Ishikawa (cell line): ENCODE measurements around the gene GPBP1L1.

Source experiments
- CEBPB ChIP-seq: IDR thresholded peaks from 2 replicates; pipeline ENCODE4 v1.6.1; 2012
- CREB1 ChIP-seq: IDR thresholded peaks from 2 replicates; pipeline ENCODE4 v1.6.1; 2012; ENCODE audit warnings: low read depth
- EGR1 ChIP-seq: IDR thresholded peaks from 2 replicates; pipeline ENCODE4 v1.6.1; 2012
- EP300 ChIP-seq: IDR thresholded peaks from 2 replicates; pipeline ENCODE4 v1.6.1; 2012; ENCODE audit warnings: borderline replicate concordance
- FOXM1 ChIP-seq: IDR thresholded peaks from 2 replicates; pipeline ENCODE4 v1.6.1; 2012; ENCODE audit warnings: low read depth, borderline replicate concordance
- NFIC ChIP-seq: IDR thresholded peaks from 2 replicates; pipeline ENCODE4 v1.6.1; 2012
- RAD21 ChIP-seq: IDR thresholded peaks from 2 replicates; pipeline ENCODE4 v1.6.1; 2012; ENCODE audit warnings: low read depth
- TAF1 ChIP-seq: IDR thresholded peaks from 2 replicates; pipeline ENCODE4 v1.6.1; 2012; ENCODE audit warnings: low read depth, mild to moderate bottlenecking
- TCF12 ChIP-seq: IDR thresholded peaks from 2 replicates; pipeline ENCODE4 v1.6.1; 2012; ENCODE audit warnings: low read depth
- TEAD4 ChIP-seq: IDR thresholded peaks from 2 replicates; pipeline ENCODE4 v1.6.1; 2012
- YY1 ChIP-seq: IDR thresholded peaks from 2 replicates; pipeline ENCODE4 v1.6.1; 2012; ENCODE audit warnings: low read depth
- ZBTB7A ChIP-seq: IDR thresholded peaks from 2 replicates; pipeline ENCODE4 v1.6.1; 2012; ENCODE audit warnings: low read depth
- TF ChIP-seq, protein P1 (sequence below): IDR thresholded peaks from 2 replicates; pipeline ENCODE4 v1.6.1; 2012
- TF ChIP-seq, protein P2 (sequence below): IDR thresholded peaks from 2 replicates; pipeline ENCODE4 v1.6.1; 2012
- TF ChIP-seq, protein P3 (sequence below): IDR thresholded peaks from 2 replicates; pipeline ENCODE4 v1.6.1; 2012; ENCODE audit warnings: low read depth, mild to moderate bottlenecking

Gene GPBP1L1

DNA sequence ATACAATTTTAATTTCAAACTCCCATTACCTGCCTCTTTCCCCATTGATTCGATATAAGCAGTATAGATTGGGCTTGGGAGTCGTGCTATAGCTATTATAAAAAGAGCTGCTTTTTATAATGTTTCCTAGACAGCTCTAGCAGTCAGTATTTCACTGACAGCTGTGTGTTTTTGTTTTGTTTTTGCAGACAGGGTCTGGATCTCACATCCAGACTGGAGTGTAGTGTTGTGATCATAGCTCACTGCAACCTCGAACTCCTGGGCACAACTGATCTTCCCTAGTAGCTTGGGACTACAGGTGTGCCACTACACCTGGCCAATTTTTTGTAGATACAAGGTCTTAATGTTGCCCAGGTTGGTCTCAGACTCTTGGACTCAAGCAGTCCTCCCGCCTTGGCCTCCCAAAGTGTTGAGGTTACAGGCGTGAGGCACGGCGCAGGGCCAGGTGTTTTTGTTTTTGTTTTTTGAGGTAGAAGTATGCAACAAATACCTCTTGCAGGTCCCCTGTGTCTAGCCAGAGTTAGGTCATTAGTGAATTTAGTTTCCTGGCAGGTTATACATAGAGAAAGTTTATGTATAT, 100.7 kb downstream of the GPBP1L1 start:
- TF ChIP-seq CEBPB (no peak), NFIC (no peak), CREB1 (no peak), EGR1 (no peak), RAD21 (no peak), TAF1 (no peak), FOXM1 (no peak), YY1 (no peak), TCF12 (no peak), TEAD4 (no peak), EP300 (no peak), ZBTB7A (no peak)
- TF ChIP-seq, protein P1, sequence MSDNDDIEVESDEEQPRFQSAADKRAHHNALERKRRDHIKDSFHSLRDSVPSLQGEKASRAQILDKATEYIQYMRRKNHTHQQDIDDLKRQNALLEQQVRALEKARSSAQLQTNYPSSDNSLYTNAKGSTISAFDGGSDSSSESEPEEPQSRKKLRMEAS: no peak
- TF ChIP-seq, protein P2, sequence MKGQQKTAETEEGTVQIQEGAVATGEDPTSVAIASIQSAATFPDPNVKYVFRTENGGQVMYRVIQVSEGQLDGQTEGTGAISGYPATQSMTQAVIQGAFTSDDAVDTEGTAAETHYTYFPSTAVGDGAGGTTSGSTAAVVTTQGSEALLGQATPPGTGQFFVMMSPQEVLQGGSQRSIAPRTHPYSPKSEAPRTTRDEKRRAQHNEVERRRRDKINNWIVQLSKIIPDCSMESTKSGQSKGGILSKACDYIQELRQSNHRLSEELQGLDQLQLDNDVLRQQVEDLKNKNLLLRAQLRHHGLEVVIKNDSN: no peak
- TF ChIP-seq, protein P3, sequence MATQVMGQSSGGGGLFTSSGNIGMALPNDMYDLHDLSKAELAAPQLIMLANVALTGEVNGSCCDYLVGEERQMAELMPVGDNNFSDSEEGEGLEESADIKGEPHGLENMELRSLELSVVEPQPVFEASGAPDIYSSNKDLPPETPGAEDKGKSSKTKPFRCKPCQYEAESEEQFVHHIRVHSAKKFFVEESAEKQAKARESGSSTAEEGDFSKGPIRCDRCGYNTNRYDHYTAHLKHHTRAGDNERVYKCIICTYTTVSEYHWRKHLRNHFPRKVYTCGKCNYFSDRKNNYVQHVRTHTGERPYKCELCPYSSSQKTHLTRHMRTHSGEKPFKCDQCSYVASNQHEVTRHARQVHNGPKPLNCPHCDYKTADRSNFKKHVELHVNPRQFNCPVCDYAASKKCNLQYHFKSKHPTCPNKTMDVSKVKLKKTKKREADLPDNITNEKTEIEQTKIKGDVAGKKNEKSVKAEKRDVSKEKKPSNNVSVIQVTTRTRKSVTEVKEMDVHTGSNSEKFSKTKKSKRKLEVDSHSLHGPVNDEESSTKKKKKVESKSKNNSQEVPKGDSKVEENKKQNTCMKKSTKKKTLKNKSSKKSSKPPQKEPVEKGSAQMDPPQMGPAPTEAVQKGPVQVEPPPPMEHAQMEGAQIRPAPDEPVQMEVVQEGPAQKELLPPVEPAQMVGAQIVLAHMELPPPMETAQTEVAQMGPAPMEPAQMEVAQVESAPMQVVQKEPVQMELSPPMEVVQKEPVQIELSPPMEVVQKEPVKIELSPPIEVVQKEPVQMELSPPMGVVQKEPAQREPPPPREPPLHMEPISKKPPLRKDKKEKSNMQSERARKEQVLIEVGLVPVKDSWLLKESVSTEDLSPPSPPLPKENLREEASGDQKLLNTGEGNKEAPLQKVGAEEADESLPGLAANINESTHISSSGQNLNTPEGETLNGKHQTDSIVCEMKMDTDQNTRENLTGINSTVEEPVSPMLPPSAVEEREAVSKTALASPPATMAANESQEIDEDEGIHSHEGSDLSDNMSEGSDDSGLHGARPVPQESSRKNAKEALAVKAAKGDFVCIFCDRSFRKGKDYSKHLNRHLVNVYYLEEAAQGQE: no peak

DNA sequence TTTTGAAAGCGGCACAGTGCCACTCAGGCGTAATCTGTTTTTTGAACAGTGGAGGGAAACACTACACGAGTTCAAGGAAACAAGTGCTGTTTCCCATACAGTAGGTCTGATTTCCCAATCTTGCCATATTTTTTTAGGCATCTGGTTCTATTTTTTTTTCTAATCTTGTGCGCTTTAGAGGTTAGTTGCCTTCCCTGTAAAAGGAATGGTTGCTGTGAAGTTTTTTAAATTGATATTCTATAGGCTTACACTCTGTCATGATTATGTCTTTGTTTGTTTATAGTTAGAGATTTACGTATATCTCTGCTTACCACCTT, 101.3 kb downstream of the GPBP1L1 start:
- TF ChIP-seq, protein P1: no peak
- TF ChIP-seq TAF1: no peak
- no peak for TF ChIP-seq EP300
- no peak for TF ChIP-seq EGR1
- TF ChIP-seq NFIC: no peak
- no peak for TF ChIP-seq RAD21
- TF ChIP-seq TEAD4: no peak
- TF ChIP-seq FOXM1: no peak
- no peak for TF ChIP-seq ZBTB7A
- TF ChIP-seq, protein P2: no peak
- no peak for TF ChIP-seq CREB1
- no peak for TF ChIP-seq TCF12
- TF ChIP-seq YY1: no peak
- TF ChIP-seq CEBPB: no peak
- TF ChIP-seq, protein P3: no peak

DNA sequence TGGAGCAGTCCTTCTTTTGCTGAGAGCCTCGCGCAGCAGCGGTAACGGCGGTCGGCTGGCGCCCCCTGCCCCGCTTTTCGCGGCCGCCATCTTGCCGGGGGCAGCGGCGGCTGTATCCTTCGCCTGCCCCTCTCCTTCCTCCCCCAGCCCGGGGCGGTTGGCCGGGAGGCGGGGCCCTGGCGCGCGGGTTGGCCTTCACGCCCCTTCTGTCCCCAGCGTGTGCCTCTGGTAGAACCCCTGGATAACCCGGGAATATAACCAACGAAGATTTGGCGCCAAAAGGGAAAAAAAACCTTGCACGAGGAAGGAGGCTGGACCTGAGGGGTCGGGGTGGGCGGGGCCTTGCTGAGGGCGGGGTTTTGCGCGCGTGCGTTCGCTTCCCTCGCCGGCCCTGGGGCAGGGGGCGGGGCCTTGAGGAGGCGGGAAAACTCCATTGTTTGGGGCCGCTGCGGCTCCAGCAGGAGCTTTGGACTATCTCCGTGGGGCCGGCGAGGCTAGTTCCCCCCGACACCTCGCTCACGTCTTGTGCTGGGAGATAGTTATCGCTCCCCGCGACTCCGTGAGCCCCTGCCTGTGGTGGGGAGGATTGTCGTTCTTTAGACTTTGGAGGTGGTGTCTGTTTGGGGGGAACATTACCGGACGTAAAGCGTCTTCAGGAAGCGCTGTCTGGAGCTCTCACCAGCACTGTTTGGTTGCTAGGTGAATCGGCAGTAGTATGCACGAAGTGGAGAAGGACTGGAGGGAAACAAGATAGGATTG, 101.8 kb downstream of the GPBP1L1 start:
- TF ChIP-seq ZBTB7A: no peak
- TF ChIP-seq, protein P2: no peak
- TF ChIP-seq, protein P1: peak; percentile 85
- TF ChIP-seq TAF1: peak; percentile 41; the same call in 1 of the 2 replicates
- 0 out of 2 replicates have a peak, but pooled peaks have one; percentile 7 for TF ChIP-seq TEAD4
- no peak for TF ChIP-seq FOXM1
- TF ChIP-seq NFIC: no peak
- 0 out of 2 replicates have a peak, but pooled peaks have one; percentile 11 for TF ChIP-seq EGR1
- TF ChIP-seq CREB1: no peak
- no peak for TF ChIP-seq EP300
- TF ChIP-seq, protein P3: no peak
- TF ChIP-seq TCF12: no peak
- TF ChIP-seq YY1: no peak; the same call in 1 of the 2 replicates
- no peak for TF ChIP-seq CEBPB
- TF ChIP-seq RAD21: no peak
